A549 (cell line): ENCODE measurements around the gene DCN. TPM values are rescaled to one million over a fixed set of nuclear protein-coding genes. Genes with fewer than 3 reads are reported as not detected.

ENCODE experiments used
- ATAC-seq, 2 experiments: fragments of 200-7000 bp in 1 of 2; fragments of >200 bp in 1 of 2; cut with Nextera tagmentation in 1 of 2; cut with Tn5 transposase in 1 of 2; 3 replicates each; pipeline versions ENCODE4 v1.8.0 to v1.9.1; 2018 to 2020; ENCODE audit warnings: mild to moderate bottlenecking in 1 of 2, moderate library complexity in 1 of 2
- CTCF ChIA-PET: fragments of 300-600 bp; sonication (Branson Sonifier 250); formaldehyde crosslinking; extraction: SDS; loops from one replicate; lab custom pipeline; 2021; ENCODE audit warnings: antibody characterized with exemption, inconsistent platforms; lab: Yijun Ruan, JAX
- POLR2A ChIA-PET: fragments of 350-600 bp; formaldehyde crosslinking; extraction: SDS; loops from one replicate; lab custom pipeline; 2021; ENCODE audit warnings: antibody characterized with exemption, inconsistent platforms; lab: Yijun Ruan, JAX
- DNase-seq, 2 experiments: peaks; one replicate each; pipeline versions ENCODE4 v3.0.0 to v3.0.0-alpha.2; 2011 to 2016; ENCODE audit warnings: low read depth in 1 of 2, low spot score in 1 of 2
- FAIRE-seq: peaks from 2 replicates; lab custom pipeline; 2011; peaks lifted over from hg19 to GRCh38; lab: Jason Lieb, UNC
- H3K27ac ChIP-seq, 2 experiments: fragments of >200 bp; sonication (Bioruptor Twin); formaldehyde crosslinking; 3 replicates each; pipeline ENCODE4 v1.5.1; 2016 to 2017
- H3K4me1 ChIP-seq: fragments of >200 bp; sonication (Bioruptor Twin); formaldehyde crosslinking; 3 replicates; pipeline ENCODE4 v1.6.1; 2016
- H3K4me2 ChIP-seq: fragments of >200 bp; sonication (Bioruptor Twin); formaldehyde crosslinking; 3 replicates; pipeline ENCODE4 v1.6.1; 2016
- H3K4me3 ChIP-seq: fragments of >200 bp; sonication (Bioruptor Twin); formaldehyde crosslinking; 3 replicates; pipeline ENCODE4 v1.5.1; 2016
- H3K9me3 ChIP-seq: fragments of >200 bp; sonication (Bioruptor Twin); formaldehyde crosslinking; 3 replicates; pipeline ENCODE4 v1.6.1; 2016
- CHD4 ChIP-seq: fragments of 200-600 bp; sonication (generic); IDR thresholded peaks from 2 replicates; pipeline ENCODE4 v1.6.1; 2016; ENCODE audit warnings: antibody characterized with exemption, mild to moderate bottlenecking, borderline replicate concordance
- E2F6 ChIP-seq: IDR thresholded peaks from 2 replicates; pipeline ENCODE4 v1.6.1; 2012; ENCODE audit warnings: low read depth, borderline replicate concordance
- EHMT2 ChIP-seq: fragments of 200-600 bp; sonication (generic); IDR thresholded peaks from 2 replicates; pipeline ENCODE4 v1.6.1; 2016; ENCODE audit warnings: antibody characterized with exemption, low read depth, mild to moderate bottlenecking, moderate library complexity
- EP300 ChIP-seq, 2 experiments: fragments of >200 bp; sonication (Bioruptor Twin); formaldehyde crosslinking; IDR thresholded peaks; 2 replicates in 1 of 2; 3 replicates in 1 of 2; pipeline ENCODE4 v1.6.1; 2016 to 2017
- FOSL2 ChIP-seq, 2 experiments: fragments of 450-650 bp in 1 of 2; fragments of >200 bp in 1 of 2; sonication (Bioruptor Twin) in 1 of 2; formaldehyde crosslinking; IDR thresholded peaks; 2 replicates each; pipeline versions ENCODE4 v1.5.0 to v1.6.1; 2016 to 2020; ENCODE audit warnings: mild to moderate bottlenecking in 1 of 2, moderate library complexity in 1 of 2
- FOXS1 ChIP-seq: fragments of 250-450 bp; sonication (Bioruptor Pico); IDR thresholded peaks from 2 replicates; pipeline ENCODE4 v1.5.0; 2020; ENCODE audit warnings: mild to moderate bottlenecking, moderate library complexity
- HDAC2 ChIP-seq: fragments of 200-600 bp; sonication (generic); IDR thresholded peaks from 2 replicates; pipeline ENCODE4 v1.6.1; 2016
- HOXA7 ChIP-seq: fragments of 250-450 bp; sonication (Bioruptor Pico); IDR thresholded peaks from 2 replicates; pipeline ENCODE4 v1.5.0; 2020; ENCODE audit warnings: mild to moderate bottlenecking, moderate library complexity
- MYC ChIP-seq: IDR thresholded peaks from 2 replicates; pipeline ENCODE4 v1.6.1; 2012; ENCODE audit warnings: mild to moderate bottlenecking, inconsistent platforms, low read length, improper control_type of control experiment, borderline replicate concordance
- NPAS2 ChIP-seq: fragments of 250-450 bp; sonication (Bioruptor Pico); IDR thresholded peaks from 2 replicates; pipeline ENCODE4 v1.8.0; 2022; ENCODE audit warnings: mild to moderate bottlenecking, moderate library complexity, borderline replicate concordance
- NR3C1 ChIP-seq: fragments of >200 bp; sonication (Bioruptor Twin); formaldehyde crosslinking; IDR thresholded peaks from 3 replicates; pipeline ENCODE4 v1.6.1; 2017
- POLR2A ChIP-seq: IDR thresholded peaks from 2 replicates; pipeline ENCODE4 v1.6.1; 2012; ENCODE audit warnings: mild to moderate bottlenecking, low read length
- RAD21 ChIP-seq, 2 experiments: fragments of >200 bp in 1 of 2; sonication (Bioruptor Twin) in 1 of 2; formaldehyde crosslinking in 1 of 2; IDR thresholded peaks in 1 of 2; conservative IDR thresholded peaks in 1 of 2; 2 replicates in 1 of 2; 3 replicates in 1 of 2; pipeline ENCODE4 v1.6.1; 2012 to 2018; ENCODE audit warnings: inconsistent platforms in 1 of 2
- RARB ChIP-seq: fragments of 250-450 bp; sonication (Bioruptor Pico); IDR thresholded peaks from 2 replicates; pipeline ENCODE4 v1.8.0; 2021; ENCODE audit warnings: mild to moderate bottlenecking, moderate library complexity
- ZNF302 ChIP-seq: fragments of 250-450 bp; sonication (Bioruptor Pico); IDR thresholded peaks from 2 replicates; pipeline ENCODE4 v1.9.0; 2021; ENCODE audit warnings: inconsistent platforms, mild to moderate bottlenecking, moderate library complexity
- WGBS: methylation state at CpG from one replicate; pipeline ENCODE4 v1.1.6; 2017; ENCODE audit errors: missing lambda C conversion rate; 5-methylcytosine and 5-hydroxymethylcytosine counted together
- polyA plus RNA-seq, 4 experiments: library from polyadenylated mRNA; depleted of rRNA in 3 of 4; stranded (reverse); fragments of >200 nt; fragmentation: RNase III in 1 of 4; extraction: RNeasy Plus Mini Kit Qiagen cat#74134 plus additional on column Dnase treatment in 1 of 4; gene quantifications; 2 replicates in 3 of 4; 3 replicates in 1 of 4; pipeline ENCODE4 v1.2.3, GENCODE V29; 2011 to 2017
- TF ChIP-seq, protein P1 (sequence below): fragments of >200 bp; sonication (Bioruptor Twin); formaldehyde crosslinking; IDR thresholded peaks from 3 replicates; pipeline ENCODE4 v1.6.1; 2016
- TF ChIP-seq, protein P2 (sequence below): fragments of >200 bp; sonication (Bioruptor Twin); formaldehyde crosslinking; IDR thresholded peaks from 3 replicates; pipeline ENCODE4 v1.5.1; 2016
- TF ChIP-seq, protein P3 (sequence below): fragments of 250-450 bp; sonication (Bioruptor Pico); IDR thresholded peaks from 2 replicates; pipeline ENCODE4 v1.5.0; 2021; ENCODE audit warnings: mild to moderate bottlenecking, moderate library complexity, borderline replicate concordance

DCN gene
- polyA plus RNA-seq, 2 of the 4 experiments (the other 2 are of a cell fraction), result 1.0 TPM; not detected in 1

- TF ChIP-seq NR3C1 (no peak), FOXS1 (CRISPR knock-in tag) (no peak), MYC (no peak), RAD21 (conservative IDR thresholded peaks at IDR 0.05 in 1 of 2, IDR thresholded peaks at IDR 0.05 in 1 of 2) (peak in 1 of 2 experiments; percentile 21; a peak in 1 of 5 replicates), ZNF302 (CRISPR knock-in tag) (no peak)
- TF ChIP-seq, protein P1, sequence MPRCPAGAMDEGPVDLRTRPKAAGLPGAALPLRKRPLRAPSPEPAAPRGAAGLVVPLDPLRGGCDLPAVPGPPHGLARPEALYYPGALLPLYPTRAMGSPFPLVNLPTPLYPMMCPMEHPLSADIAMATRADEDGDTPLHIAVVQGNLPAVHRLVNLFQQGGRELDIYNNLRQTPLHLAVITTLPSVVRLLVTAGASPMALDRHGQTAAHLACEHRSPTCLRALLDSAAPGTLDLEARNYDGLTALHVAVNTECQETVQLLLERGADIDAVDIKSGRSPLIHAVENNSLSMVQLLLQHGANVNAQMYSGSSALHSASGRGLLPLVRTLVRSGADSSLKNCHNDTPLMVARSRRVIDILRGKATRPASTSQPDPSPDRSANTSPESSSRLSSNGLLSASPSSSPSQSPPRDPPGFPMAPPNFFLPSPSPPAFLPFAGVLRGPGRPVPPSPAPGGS, result no peak
- TF ChIP-seq, protein P2, sequence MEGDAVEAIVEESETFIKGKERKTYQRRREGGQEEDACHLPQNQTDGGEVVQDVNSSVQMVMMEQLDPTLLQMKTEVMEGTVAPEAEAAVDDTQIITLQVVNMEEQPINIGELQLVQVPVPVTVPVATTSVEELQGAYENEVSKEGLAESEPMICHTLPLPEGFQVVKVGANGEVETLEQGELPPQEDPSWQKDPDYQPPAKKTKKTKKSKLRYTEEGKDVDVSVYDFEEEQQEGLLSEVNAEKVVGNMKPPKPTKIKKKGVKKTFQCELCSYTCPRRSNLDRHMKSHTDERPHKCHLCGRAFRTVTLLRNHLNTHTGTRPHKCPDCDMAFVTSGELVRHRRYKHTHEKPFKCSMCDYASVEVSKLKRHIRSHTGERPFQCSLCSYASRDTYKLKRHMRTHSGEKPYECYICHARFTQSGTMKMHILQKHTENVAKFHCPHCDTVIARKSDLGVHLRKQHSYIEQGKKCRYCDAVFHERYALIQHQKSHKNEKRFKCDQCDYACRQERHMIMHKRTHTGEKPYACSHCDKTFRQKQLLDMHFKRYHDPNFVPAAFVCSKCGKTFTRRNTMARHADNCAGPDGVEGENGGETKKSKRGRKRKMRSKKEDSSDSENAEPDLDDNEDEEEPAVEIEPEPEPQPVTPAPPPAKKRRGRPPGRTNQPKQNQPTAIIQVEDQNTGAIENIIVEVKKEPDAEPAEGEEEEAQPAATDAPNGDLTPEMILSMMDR, result peak; percentile 24; the same call in 1 of the 3 replicates
- Histone ChIP-seq H3K4me2 (no peak overlapping the region), H3K4me1 (no peaks in the 10 kb centered on the region), H3K4me3 (no peak overlapping the region), H3K27ac (no peak overlapping the region), H3K9me3 (no peaks in the 10 kb centered on the region)
- ChIA-PET CTCF (interaction anchor here (0.6 to 1.4 kb wide), 3 partner anchors 12 to 146 kb away, joined by 3 to 4 read pairs (median 3); no protein-coding TSS in a partner anchor), POLR2A (no interaction called here)
- FAIRE-seq, result no peak
- peak in 1 of 2 experiments; percentile 3 for DNase-seq
- 45% methylated on average over 7 of the region's 7 CpGs for WGBS
- ATAC-seq, result peak in 1 of 2 experiments; percentile 57; a peak in 2 of 6 replicates
These were observed 4.5 kb downstream of the DCN start for GRCh38 chr12:91178139-91178561.

DNA sequence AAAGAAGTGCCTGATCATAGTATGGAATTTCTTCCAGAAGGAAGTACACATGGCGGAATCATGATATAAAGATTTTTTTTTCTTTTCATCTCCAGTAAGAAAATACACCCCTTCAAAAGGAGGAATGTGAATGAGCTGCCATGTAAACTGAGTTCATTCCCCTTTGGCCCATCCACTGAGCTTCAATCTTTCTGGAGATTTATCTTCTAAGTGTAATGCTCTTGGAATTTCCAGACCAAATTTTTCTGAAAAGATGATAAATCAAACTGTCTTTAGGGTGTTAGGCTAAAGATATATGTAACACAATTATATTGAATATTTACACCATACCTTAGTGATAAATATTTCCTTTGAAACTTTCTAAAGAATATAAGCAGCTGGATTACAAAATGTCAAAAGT lies 5.2 kb downstream of the DCN start:
- no peak overlapping the region for H3K4me2 ChIP-seq
- ChIA-PET POLR2A (no interaction called here), CTCF (interaction anchor here (0.6 to 1.4 kb wide), 3 partner anchors 13 to 147 kb away, joined by 3 to 4 read pairs (median 3); no protein-coding TSS in a partner anchor)
- WGBS, result 80% methylated on average over 1 of the region's 1 CpG
- H3K4me1 ChIP-seq, result no peaks in the 10 kb centered on the region
- H3K9me3 ChIP-seq, result no peaks in the 10 kb centered on the region
- H3K4me3 ChIP-seq, result no peak overlapping the region
- H3K27ac ChIP-seq, result no peak overlapping the region
- DNase-seq (no peak), FAIRE-seq (no peak), ATAC-seq (no peak)
- TF ChIP-seq POLR2A (no peak), FOXS1 (CRISPR knock-in tag) (no peak), EP300 (IDR thresholded peaks at IDR 0.05) (no peak), CHD4 (no peak), ZNF302 (CRISPR knock-in tag) (no peak), FOSL2 (IDR thresholded peaks at IDR 0.05) (no peak), FOSL2 (CRISPR knock-in tag; IDR thresholded peaks at IDR 0.05) (no peak)
- TF ChIP-seq, protein P3, sequence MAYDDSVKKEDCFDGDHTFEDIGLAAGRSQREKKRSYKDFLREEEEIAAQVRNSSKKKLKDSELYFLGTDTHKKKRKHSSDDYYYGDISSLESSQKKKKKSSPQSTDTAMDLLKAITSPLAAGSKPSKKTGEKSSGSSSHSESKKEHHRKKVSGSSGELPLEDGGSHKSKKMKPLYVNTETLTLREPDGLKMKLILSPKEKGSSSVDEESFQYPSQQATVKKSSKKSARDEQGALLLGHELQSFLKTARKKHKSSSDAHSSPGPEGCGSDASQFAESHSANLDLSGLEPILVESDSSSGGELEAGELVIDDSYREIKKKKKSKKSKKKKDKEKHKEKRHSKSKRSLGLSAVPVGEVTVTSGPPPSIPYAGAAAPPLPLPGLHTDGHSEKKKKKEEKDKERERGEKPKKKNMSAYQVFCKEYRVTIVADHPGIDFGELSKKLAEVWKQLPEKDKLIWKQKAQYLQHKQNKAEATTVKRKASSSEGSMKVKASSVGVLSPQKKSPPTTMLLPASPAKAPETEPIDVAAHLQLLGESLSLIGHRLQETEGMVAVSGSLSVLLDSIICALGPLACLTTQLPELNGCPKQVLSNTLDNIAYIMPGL (CRISPR knock-in tag), result no peak
- TF ChIP-seq, all 56 proteins: peak for 0

DNA sequence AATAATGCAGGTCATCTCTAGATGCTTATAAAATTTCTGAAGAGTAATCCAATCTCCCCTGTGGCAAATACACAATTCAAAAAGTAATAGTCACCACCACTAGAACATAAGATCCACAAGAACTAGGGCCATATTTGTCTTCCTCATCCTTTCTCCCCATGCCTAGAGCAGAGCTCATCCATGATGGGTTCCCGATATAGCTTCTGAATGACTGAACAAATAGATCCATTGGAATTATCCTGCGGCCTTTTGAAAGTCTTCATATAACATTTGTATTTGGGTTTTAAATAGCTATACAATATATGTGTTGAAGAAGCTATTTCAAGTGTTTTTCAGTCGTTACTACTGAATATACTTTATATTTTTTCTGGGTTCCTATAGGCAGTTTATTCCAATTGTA lies 5.7 kb downstream of the DCN start:
- Histone ChIP-seq H3K9me3 (no peaks in the 10 kb centered on the region), H3K4me2 (no peak overlapping the region), H3K27ac (no peak overlapping the region), H3K4me1 (no peaks in the 10 kb centered on the region), H3K4me3 (no peak overlapping the region)
- 40% methylated on average over 3 of the region's 3 CpGs for WGBS
- ATAC-seq (no peak), FAIRE-seq (no peak), DNase-seq (no peak)
- POLR2A ChIA-PET, result no interaction called here
- CTCF ChIA-PET, result interaction anchor here (1.2 to 1.4 kb wide), 2 partner anchors 9 to 13 kb away, joined by 3 read pairs; no protein-coding TSS in a partner anchor
- TF ChIP-seq RARB, result no peak
- TF ChIP-seq HDAC2, result no peak
- TF ChIP-seq E2F6, result no peak
- TF ChIP-seq HOXA7 (CRISPR knock-in tag), result no peak
- TF ChIP-seq ZNF302 (CRISPR knock-in tag), result no peak
- no peak for TF ChIP-seq NPAS2 (CRISPR knock-in tag)
- TF ChIP-seq EHMT2, result no peak
